ENCODE data around the gene RASGRP1. TPM values are rescaled to one million over a fixed set of nuclear protein-coding genes. Genes with fewer than 3 reads are reported as not detected.

Gene RASGRP1
- total RNA-seq, 1 donor from 2014 or later = 3.5 TPM

DNA sequence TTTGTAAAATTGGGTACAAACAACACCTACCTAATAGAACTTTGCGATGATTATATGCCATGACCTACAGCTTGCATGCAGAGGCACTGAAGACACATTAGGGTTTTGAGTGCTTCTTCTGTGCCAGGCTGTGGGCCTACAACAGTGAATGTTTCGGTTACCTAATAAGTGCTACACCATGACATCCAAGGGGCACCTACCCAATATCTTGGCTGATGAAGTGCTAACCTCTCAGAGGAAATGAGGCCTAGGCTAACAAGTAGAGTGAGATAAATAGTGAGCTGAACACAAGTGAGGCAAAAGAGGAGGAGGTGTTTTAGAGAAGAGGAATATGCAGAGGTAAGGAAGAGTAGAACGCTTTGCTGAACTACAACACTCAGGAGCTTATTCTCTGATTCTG, 12.2 kb upstream of the RASGRP1 start:
- H3K4me3 ChIP-seq (ENCODE audit: low read depth, low read length) = no peak overlapping the region
- TF ChIP-seq, protein P1, sequence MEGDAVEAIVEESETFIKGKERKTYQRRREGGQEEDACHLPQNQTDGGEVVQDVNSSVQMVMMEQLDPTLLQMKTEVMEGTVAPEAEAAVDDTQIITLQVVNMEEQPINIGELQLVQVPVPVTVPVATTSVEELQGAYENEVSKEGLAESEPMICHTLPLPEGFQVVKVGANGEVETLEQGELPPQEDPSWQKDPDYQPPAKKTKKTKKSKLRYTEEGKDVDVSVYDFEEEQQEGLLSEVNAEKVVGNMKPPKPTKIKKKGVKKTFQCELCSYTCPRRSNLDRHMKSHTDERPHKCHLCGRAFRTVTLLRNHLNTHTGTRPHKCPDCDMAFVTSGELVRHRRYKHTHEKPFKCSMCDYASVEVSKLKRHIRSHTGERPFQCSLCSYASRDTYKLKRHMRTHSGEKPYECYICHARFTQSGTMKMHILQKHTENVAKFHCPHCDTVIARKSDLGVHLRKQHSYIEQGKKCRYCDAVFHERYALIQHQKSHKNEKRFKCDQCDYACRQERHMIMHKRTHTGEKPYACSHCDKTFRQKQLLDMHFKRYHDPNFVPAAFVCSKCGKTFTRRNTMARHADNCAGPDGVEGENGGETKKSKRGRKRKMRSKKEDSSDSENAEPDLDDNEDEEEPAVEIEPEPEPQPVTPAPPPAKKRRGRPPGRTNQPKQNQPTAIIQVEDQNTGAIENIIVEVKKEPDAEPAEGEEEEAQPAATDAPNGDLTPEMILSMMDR (conservative IDR thresholded peaks at IDR 0.05; ENCODE audit: low read depth, low read length) = no peak
- DNase-seq (ENCODE audit: low read depth) = no peak

DNA sequence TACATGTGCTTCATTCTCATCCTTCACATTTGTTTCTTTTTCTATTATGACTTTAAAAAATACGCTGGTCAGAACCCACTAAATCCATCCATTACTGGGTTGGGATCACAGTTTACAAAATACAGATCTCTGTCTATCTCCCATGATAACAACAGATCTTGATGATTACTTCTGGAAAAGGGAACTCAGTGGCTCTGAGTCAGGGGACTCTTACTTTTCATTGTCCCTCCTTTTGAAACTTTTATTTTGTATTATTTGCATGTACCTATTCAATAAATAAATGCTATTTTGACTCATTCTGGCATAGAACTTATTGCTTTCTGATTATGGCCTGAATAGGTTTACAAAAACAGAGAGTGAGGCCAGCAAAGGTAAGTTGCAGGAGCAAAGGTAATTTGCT, 11.6 kb upstream of the RASGRP1 start:
- TF ChIP-seq, protein P1 (conservative IDR thresholded peaks at IDR 0.05; ENCODE audit: low read depth, low read length) = no peak
- H3K4me3 ChIP-seq (ENCODE audit: low read depth, low read length) = no peak overlapping the region
- DNase-seq (ENCODE audit: low read depth) = no peak

DNA sequence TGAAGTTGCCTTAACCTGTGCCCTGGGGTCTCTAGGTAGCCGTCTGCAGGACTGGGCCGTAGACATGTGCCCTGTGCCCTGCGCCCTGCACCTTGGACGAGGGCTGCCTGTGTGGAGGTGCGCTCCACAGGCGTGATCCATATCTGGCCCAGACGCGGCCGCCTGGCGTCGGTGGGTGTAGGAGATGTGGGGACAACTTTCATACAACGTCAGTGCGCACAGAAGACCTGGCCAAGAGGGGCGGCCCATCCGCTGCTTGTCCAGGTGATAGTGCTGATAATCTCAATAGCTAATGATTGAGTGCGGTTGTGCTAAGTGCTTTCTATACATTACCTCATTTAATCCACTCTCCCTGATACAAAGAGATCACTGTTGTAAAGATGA, 665 bp upstream of the RASGRP1 start:
- peak overlapping the region; percentile 65 for H3K4me3 ChIP-seq (ENCODE audit: low read depth, low read length)
- TF ChIP-seq, protein P1 (conservative IDR thresholded peaks at IDR 0.05; ENCODE audit: low read depth, low read length) = no peak
- DNase-seq (ENCODE audit: low read depth) = no peak

DNA sequence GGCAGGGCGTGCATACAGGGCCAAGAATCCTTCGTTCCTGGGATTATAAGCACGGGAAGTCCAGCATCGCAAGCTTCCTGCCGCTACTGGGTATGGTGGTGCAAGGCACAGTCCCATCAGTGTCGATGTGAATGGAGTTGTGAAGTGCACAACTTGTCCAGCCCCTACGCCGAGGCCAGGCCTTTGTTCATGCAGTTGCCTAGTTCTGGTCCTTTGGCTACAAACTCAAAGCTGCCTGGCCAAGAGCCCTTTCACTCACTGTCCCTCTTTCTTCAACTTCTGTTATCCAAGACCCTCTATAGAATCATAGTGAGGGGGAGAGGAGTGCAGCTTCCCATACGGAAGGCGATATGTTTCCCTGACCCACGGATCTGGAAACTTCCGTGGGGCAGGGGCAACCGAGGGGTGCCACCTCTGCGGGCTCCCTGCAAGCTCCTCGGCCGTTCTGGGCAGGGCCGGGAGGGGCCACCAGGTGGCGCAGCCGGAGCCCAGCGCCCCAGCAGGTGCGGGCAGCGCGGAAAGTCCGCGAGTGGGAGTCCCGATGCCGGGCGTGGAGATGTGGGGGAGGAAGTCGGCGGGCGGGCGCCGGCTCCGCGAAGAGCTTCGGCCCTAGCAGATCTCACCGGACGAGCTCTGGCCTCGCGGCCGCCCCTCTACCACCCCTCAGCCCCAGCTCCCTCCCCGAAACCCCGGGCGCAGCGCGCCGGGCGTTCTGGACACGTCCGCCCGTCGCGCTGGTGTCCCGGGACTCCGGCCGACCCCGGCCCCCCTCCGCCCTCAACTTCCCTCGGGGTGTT, 693 bp downstream of the RASGRP1 start:
- H3K4me3 ChIP-seq (ENCODE audit: low read depth, low read length) = peak overlapping the region; percentile 65
- DNase-seq (ENCODE audit: low read depth) = no peak
- TF ChIP-seq, protein P1 (conservative IDR thresholded peaks at IDR 0.05; ENCODE audit: low read depth, low read length) = peak; percentile 88

DNA sequence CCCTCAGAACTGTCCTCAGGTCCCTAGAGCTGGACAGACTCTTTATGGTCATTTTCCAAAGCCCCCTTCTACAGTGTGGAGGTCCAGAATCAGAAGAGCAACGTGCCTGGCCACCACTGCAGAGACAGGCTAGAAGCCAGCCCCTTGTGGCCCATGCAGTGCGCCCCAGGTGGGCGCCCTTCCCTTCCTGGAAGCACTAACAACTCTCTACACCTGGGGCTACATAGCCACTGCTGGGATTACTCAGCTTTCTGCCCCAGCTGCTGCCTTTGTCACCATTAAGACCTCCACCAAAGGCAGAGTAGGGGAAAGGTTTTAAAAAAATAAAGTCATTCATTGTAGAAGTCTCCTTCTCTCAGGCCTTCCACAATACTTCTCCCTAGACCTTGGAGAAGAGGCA, 2.3 kb downstream of the RASGRP1 start:
- H3K4me3 ChIP-seq (ENCODE audit: low read depth, low read length) = no peak overlapping the region
- TF ChIP-seq, protein P1 (conservative IDR thresholded peaks at IDR 0.05; ENCODE audit: low read depth, low read length) = no peak
- DNase-seq (ENCODE audit: low read depth) = no peak

DNA sequence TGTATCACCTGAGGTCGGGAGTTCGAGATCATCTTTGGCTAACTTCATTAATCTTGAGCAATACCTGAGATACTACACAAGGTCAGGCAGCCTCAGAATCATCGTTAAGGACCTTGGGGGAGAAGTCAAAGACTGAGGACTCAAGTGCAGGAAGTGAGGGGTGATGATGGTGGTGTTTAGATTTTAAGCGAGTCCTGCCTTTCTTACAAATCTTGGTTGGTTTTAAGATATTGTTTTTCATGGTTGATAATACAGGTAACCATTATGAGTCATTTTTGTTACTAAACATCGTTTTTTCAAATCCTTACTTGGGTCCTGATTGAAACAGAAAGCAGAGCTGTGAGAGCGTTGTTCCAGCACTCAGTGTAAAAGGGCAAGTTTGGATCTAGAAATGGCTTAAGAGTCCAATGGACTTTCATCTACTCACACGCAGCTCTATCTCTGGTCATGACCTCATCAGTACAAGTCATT, 4.1 kb downstream of the RASGRP1 start:
- TF ChIP-seq, protein P1 (conservative IDR thresholded peaks at IDR 0.05; ENCODE audit: low read depth, low read length) = no peak
- no peak overlapping the region for H3K4me3 ChIP-seq (ENCODE audit: low read depth, low read length)
- no peak for DNase-seq (ENCODE audit: low read depth)

All from epithelial cell of proximal tubule (primary cell).